HepG2 (cell line): Measurements from ENCODE around the gene UMPS. TPM values are rescaled to one million over a fixed set of nuclear protein-coding genes. Genes with fewer than 3 reads are reported as not detected.

Experiments
- ATF1 ChIP-seq: IDR thresholded peaks from 2 replicates; pipeline ENCODE4 v1.6.1; 2016; ENCODE audit warnings: mild to moderate bottlenecking, control low read depth
- CC2D1A ChIP-seq: sonication (generic); formaldehyde crosslinking; IDR thresholded peaks from 2 replicates; pipeline ENCODE4 v1.8.1; 2023; ENCODE audit warnings: mild to moderate bottlenecking, missing genetic modification reagents
- ERF ChIP-seq: IDR thresholded peaks from 2 replicates; pipeline ENCODE4 v1.6.1; 2018; ENCODE audit warnings: missing biosample characterization, missing genetic modification reagents
- GABPA ChIP-seq, 2 experiments: IDR thresholded peaks; 2 replicates each; pipeline ENCODE4 v1.6.1; 2011 to 2016; ENCODE audit warnings: low read depth in 2 of 2, low read length in 1 of 2, missing biosample characterization in 1 of 2, missing genetic modification characterization in 1 of 2
- GABPB1 ChIP-seq: IDR thresholded peaks from 2 replicates; pipeline ENCODE4 v1.6.1; 2016; ENCODE audit warnings: mild to moderate bottlenecking, missing genetic modification reagents, moderate library complexity, missing compliant biosample characterization
- GFI1 ChIP-seq: sonication (generic); formaldehyde crosslinking; IDR thresholded peaks from 2 replicates; pipeline ENCODE4 v1.5.0; 2020; ENCODE audit warnings: missing genetic modification reagents, mild to moderate bottlenecking, borderline replicate concordance
- GLI4 ChIP-seq: sonication (generic); formaldehyde crosslinking; IDR thresholded peaks from 2 replicates; pipeline ENCODE4 v1.5.1; 2020; ENCODE audit warnings: missing genetic modification reagents, mild to moderate bottlenecking, moderate library complexity, borderline replicate concordance
- HHEX ChIP-seq: IDR thresholded peaks from 2 replicates; pipeline ENCODE4 v1.6.1; 2016; ENCODE audit warnings: control low read depth
- NFYB ChIP-seq: sonication (generic); formaldehyde crosslinking; IDR thresholded peaks from 2 replicates; pipeline ENCODE4 v1.4.0; 2020; ENCODE audit warnings: missing genetic modification reagents
- SIX4 ChIP-seq: sonication (generic); formaldehyde crosslinking; IDR thresholded peaks from 2 replicates; pipeline ENCODE4 v1.4.0; 2020; ENCODE audit warnings: missing genetic modification reagents
- SMAD1 ChIP-seq: sonication (generic); formaldehyde crosslinking; IDR thresholded peaks from 2 replicates; pipeline ENCODE4 v1.4.0; 2020; ENCODE audit warnings: missing genetic modification reagents, low read depth, mild to moderate bottlenecking, borderline replicate concordance
- ZNF10 ChIP-seq: sonication (generic); formaldehyde crosslinking; IDR thresholded peaks from 2 replicates; pipeline ENCODE4 v1.4.0; 2020; ENCODE audit warnings: mild to moderate bottlenecking, low read depth, missing genetic modification reagents, borderline replicate concordance
- ZNF207 ChIP-seq: fragments of 450-650 bp; IDR thresholded peaks from 2 replicates; pipeline ENCODE4 v1.6.1; 2016; ENCODE audit warnings: antibody characterized with exemption, borderline replicate concordance
- ZNF292 ChIP-seq: sonication (generic); formaldehyde crosslinking; IDR thresholded peaks from 2 replicates; pipeline ENCODE4 v1.8.1; 2022; ENCODE audit warnings: mild to moderate bottlenecking, low read depth, missing genetic modification reagents, borderline replicate concordance
- polyA plus RNA-seq, 8 experiments: library from polyadenylated mRNA; depleted of rRNA in 3 of 8; stranded (reverse) in 7 of 8; unstranded in 1 of 8; fragments of >200 nt; fragmentation: Illumina TruSeq in 4 of 8; extraction: Trizol in 4 of 8; gene quantifications; 2 replicates each; pipeline versions ENCODE4 v1.2.1 to v1.2.3, GENCODE V29; 2011 to 2016; ENCODE audit warnings: low read depth in 4 of 8, missing spikeins in 1 of 8, mixed read lengths in 1 of 8; ENCODE audit not compliant: insufficient read depth in 1 of 8
- total RNA-seq, 5 experiments: library from RNA; depleted of rRNA; stranded (reverse); fragments of >200 nt; fragmentation: Illumina TruSeq; extraction: Trizol; gene quantifications; 2 replicates each; pipeline ENCODE4 v1.2.3, GENCODE V29; 2016; ENCODE audit warnings: low read depth in 1 of 5
- TF ChIP-seq, protein P1 (sequence below): sonication (generic); formaldehyde crosslinking; IDR thresholded peaks from 2 replicates; pipeline ENCODE4 v1.8.0; 2022; ENCODE audit warnings: low read depth, missing genetic modification reagents
- TF ChIP-seq, protein P2 (sequence below): sonication (generic); formaldehyde crosslinking; IDR thresholded peaks from 2 replicates; pipeline ENCODE4 v1.8.0; 2023; ENCODE audit warnings: mild to moderate bottlenecking, missing genetic modification reagents
- TF ChIP-seq, protein P3 (sequence below), 2 experiments: IDR thresholded peaks; 2 replicates each; pipeline ENCODE4 v1.6.1; 2011 to 2012; ENCODE audit warnings: low read length in 2 of 2, borderline replicate concordance in 1 of 2, low read depth in 1 of 2, mild to moderate bottlenecking in 1 of 2, moderate library complexity in 1 of 2
- TF ChIP-seq, protein P4 (sequence below): IDR thresholded peaks from 2 replicates; pipeline ENCODE4 v1.6.1; 2016; ENCODE audit warnings: control low read depth
- TF ChIP-seq, protein P5 (sequence below): sonication (generic); formaldehyde crosslinking; IDR thresholded peaks from 2 replicates; pipeline ENCODE4 v1.4.0; 2020; ENCODE audit warnings: mild to moderate bottlenecking, missing genetic modification reagents
- TF ChIP-seq, protein P6 (sequence below): sonication (generic); formaldehyde crosslinking; IDR thresholded peaks from 2 replicates; pipeline ENCODE4 v1.8.1; 2023; ENCODE audit warnings: missing genetic modification reagents, inconsistent platforms, borderline replicate concordance

The UMPS gene
- total and polyA plus RNA-seq, 2 of the 13 experiments (the other 11 are each of a cell fraction or from before 2014, with no cell fraction given), result 52.7 to 74.2 TPM

DNA sequence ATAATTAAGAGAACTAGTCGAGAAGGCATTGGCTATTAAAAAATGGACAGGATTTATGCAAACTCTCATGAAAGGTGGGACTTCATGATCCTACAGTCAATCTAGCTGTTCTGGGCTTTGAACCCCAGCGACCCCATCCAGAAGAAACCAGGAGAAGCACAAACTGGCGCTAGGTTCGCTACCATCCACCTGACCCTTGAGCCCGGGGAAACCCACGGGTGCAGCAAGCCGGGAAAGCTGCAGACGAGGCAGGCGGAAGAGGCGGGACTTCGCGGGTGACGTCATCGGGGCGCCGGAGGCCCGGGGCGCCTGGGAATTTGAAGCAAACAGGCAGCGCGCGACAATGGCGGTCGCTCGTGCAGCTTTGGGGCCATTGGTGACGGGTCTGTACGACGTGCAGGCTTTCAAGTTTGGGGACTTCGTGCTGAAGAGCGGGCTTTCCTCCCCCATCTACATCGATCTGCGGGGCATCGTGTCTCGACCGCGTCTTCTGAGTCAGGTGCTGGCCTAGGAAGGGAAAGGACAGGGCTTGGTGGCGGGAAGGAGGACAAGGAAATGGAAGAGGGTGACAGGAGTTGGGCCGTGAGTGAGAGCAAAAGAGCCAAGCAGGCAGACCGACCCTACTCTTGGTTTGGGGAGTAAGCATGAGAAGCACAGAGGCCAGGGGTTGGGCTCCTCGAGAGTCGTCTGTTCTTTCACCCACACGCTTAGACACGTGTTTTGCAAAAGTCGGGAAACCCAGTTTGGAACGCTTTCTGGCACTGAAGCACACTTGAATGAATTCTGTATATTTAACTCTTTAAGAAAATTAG lies at the start of gene UMPS (continued):
- TF ChIP-seq, protein P1, sequence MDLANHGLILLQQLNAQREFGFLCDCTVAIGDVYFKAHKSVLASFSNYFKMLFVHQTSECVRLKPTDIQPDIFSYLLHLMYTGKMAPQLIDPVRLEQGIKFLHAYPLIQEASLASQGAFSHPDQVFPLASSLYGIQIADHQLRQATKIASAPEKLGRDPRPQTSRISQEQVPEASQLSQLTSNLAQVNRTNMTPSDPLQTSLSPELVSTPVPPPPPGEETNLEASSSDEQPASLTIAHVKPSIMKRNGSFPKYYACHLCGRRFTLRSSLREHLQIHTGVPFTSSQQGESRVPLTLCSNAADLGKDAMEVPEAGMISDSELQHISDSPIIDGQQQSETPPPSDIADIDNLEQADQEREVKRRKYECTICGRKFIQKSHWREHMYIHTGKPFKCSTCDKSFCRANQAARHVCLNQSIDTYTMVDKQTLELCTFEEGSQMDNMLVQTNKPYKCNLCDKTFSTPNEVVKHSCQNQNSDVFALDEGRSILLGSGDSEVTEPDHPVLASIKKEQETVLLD, result peak; percentile 46
- TF ChIP-seq CC2D1A (CRISPR knock-in tag), result no peak
- TF ChIP-seq NFYB (CRISPR knock-in tag), result peak; percentile 19
- TF ChIP-seq, protein P2, sequence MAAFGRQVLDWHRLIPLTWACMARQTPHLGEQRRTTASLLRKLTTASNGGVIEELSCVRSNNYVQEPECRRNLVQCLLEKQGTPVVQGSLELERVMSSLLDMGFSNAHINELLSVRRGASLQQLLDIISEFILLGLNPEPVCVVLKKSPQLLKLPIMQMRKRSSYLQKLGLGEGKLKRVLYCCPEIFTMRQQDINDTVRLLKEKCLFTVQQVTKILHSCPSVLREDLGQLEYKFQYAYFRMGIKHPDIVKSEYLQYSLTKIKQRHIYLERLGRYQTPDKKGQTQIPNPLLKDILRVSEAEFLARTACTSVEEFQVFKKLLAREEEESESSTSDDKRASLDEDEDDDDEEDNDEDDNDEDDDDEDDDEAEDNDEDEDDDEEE (CRISPR knock-in tag), result no peak
- TF ChIP-seq GLI4 (CRISPR knock-in tag), result no peak
- TF ChIP-seq, protein P3, sequence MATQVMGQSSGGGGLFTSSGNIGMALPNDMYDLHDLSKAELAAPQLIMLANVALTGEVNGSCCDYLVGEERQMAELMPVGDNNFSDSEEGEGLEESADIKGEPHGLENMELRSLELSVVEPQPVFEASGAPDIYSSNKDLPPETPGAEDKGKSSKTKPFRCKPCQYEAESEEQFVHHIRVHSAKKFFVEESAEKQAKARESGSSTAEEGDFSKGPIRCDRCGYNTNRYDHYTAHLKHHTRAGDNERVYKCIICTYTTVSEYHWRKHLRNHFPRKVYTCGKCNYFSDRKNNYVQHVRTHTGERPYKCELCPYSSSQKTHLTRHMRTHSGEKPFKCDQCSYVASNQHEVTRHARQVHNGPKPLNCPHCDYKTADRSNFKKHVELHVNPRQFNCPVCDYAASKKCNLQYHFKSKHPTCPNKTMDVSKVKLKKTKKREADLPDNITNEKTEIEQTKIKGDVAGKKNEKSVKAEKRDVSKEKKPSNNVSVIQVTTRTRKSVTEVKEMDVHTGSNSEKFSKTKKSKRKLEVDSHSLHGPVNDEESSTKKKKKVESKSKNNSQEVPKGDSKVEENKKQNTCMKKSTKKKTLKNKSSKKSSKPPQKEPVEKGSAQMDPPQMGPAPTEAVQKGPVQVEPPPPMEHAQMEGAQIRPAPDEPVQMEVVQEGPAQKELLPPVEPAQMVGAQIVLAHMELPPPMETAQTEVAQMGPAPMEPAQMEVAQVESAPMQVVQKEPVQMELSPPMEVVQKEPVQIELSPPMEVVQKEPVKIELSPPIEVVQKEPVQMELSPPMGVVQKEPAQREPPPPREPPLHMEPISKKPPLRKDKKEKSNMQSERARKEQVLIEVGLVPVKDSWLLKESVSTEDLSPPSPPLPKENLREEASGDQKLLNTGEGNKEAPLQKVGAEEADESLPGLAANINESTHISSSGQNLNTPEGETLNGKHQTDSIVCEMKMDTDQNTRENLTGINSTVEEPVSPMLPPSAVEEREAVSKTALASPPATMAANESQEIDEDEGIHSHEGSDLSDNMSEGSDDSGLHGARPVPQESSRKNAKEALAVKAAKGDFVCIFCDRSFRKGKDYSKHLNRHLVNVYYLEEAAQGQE (IDR thresholded peaks at IDR 0.05; ENCODE audit: borderline replicate concordance in 1 of 2, low read depth in 1 of 2, low read length in 2 of 2), result no peak
- TF ChIP-seq ZNF10 (CRISPR knock-in tag), result no peak
- TF ChIP-seq SIX4 (CRISPR knock-in tag), result no peak; the same call in 1 of the 2 replicates
- peak; percentile 93 for TF ChIP-seq ERF
- TF ChIP-seq HHEX (CRISPR knock-in tag), result no peak
- peak; percentile 87 for TF ChIP-seq GABPA (IDR thresholded peaks at IDR 0.05; ENCODE audit: low read depth, low read length)
- peak; percentile 96 for TF ChIP-seq GABPA (CRISPR knock-in tag; IDR thresholded peaks at IDR 0.05; ENCODE audit: low read depth)
- TF ChIP-seq ATF1 (CRISPR knock-in tag), result peak; percentile 97
- TF ChIP-seq ZNF292 (CRISPR knock-in tag), result peak; percentile 60; the same call in 1 of the 2 replicates
- TF ChIP-seq GFI1 (CRISPR knock-in tag), result peak; percentile 62
- TF ChIP-seq, protein P4, sequence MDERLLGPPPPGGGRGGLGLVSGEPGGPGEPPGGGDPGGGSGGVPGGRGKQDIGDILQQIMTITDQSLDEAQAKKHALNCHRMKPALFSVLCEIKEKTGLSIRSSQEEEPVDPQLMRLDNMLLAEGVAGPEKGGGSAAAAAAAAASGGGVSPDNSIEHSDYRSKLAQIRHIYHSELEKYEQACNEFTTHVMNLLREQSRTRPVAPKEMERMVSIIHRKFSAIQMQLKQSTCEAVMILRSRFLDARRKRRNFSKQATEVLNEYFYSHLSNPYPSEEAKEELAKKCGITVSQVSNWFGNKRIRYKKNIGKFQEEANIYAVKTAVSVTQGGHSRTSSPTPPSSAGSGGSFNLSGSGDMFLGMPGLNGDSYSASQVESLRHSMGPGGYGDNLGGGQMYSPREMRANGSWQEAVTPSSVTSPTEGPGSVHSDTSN (CRISPR knock-in tag), result no peak
- TF ChIP-seq SMAD1 (CRISPR knock-in tag), result peak; percentile 41; the same call in 1 of the 2 replicates
- TF ChIP-seq GABPB1 (CRISPR knock-in tag), result peak; percentile 98
- TF ChIP-seq, protein P5, sequence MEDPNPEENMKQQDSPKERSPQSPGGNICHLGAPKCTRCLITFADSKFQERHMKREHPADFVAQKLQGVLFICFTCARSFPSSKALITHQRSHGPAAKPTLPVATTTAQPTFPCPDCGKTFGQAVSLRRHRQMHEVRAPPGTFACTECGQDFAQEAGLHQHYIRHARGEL (CRISPR knock-in tag), result no peak
- TF ChIP-seq ZNF207, result no peak
- TF ChIP-seq, protein P6, sequence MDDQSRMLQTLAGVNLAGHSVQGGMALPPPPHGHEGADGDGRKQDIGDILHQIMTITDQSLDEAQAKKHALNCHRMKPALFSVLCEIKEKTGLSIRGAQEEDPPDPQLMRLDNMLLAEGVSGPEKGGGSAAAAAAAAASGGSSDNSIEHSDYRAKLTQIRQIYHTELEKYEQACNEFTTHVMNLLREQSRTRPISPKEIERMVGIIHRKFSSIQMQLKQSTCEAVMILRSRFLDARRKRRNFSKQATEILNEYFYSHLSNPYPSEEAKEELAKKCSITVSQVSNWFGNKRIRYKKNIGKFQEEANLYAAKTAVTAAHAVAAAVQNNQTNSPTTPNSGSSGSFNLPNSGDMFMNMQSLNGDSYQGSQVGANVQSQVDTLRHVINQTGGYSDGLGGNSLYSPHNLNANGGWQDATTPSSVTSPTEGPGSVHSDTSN (CRISPR knock-in tag), result no peak
